Stimulated activated CD8-positive, alpha-beta memory T cell treated with anti-CD3 and anti-CD28 coated beads, Interleukin-4, amount 100 ng/mL, for 24 hours (primary cell): Measurements from ENCODE around the gene LNX1.
"Not testable (repeated sequence)": the region's sequence is repeated elsewhere in the genome, so short reads cannot be mapped to it uniquely, and the experiment has no call there.

Source experiments
- DNase-seq: peaks from one replicate; pipeline ENCODE4 v3.0.0-alpha.2; 2020; ENCODE audit warnings: low read depth

The LNX1 gene

DNA sequence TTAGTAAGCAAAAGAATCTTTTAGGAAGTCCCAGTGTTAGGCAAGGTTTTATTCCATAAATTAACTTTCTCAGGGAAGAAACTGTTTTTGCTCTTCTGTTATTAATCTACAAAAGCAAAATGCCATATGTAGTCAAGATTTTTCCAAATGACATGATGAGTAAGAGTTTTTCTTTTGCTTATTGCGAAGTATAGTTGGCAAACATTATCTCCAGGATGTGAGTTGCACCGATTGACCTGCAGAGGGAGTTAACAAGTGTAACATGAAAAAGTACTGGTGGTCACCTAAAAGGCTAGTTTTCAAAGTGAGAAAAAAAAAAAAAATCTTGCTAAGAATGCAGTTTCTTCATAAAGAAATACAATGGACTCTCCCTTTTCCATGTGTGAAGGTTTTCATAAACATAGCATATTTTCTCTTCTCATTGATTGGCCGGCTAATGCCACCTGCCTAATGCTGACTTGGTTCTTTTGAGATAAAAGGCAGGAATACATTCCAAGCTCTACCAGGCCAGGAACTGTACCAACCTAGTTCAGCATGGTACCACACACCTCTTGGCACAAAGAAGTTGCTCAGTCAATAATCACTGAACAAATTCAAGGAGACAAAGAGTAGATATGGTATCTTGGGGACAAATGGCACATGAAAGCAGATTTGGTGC is 100.2 kb downstream of the LNX1 start:
- no peak for DNase-seq

DNA sequence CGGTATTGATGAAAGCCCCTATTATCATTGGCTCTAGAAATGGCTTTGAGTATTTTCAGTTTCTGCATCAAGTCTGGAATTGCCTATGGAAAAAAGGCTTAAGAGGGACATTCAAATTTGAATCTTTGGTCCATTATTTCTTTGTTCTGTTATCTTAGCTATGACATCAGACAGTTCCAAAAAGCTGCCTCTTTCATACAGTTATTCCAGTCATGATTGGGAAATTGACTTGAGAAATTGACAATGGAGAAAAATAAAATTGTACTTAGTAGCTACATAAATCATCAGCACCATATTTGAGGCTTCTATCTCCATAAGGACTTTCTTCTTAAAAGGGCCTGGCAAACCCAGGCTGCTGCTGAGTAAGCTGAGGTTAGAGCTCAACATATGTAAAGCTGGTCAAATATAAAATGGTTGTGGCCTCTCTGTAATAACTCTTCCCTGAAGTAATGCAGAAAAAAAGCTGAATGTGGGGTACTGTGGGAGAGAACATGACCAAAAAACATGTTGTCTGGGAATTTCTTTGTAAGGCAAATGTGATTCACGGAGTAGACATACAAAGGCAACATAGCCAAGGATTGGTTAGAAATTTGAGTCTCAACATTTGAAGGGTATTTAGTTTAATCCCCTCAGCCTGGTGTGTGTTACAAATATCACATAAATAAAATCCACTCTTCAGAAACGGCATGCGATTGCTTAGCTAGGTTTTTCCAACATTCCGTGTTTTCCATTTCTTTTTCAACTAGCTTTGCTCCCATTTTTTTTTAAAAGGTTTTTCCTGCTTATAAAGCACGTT is 100.9 kb downstream of the LNX1 start:
- no peak for DNase-seq

GRCh38 chr4:53489279-53489889 is 101.9 kb downstream of the LNX1 start:
- DNase-seq: no peak

DNA sequence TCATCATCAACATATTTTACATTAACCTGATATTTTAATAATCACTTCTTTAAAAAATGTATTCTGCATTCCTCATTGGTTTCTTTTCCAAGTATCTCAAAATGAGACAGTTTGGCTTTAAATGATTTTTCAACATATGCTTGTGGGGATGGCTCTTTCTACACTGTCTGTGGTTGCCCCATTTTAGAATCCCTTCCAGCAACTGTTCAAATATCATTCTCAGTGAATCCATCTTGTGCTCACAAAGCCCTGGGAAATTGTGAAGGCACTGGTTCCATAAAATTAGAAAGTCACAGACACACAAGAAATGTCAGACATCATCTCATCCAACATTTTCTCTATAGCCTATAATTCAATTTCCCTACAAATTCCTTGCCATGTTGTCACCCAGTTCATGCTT is 103.5 kb downstream of the LNX1 start:
- DNase-seq: no peak

DNA sequence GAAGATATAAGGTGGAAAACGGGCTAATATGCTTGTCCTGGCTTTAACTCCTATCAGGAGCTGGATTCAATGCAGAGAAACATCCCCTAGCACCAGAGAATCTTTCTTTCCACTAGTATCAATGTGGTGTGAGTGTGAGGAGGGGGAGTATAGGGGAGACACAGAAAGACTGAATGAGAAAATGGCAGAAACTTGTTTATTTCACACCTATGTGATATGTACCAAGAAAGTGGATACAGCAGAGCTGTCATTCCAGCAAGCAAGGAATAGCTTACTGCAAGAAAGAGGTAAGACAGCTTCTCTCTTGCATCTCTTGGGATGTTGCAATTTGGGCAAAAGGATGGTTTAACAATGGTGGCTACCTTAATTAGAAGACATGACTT is 105.6 kb downstream of the LNX1 start:
- DNase-seq: no peak

GRCh38 chr4:53484911-53485657 is 106.2 kb downstream of the LNX1 start:
- DNase-seq: no peak

DNA sequence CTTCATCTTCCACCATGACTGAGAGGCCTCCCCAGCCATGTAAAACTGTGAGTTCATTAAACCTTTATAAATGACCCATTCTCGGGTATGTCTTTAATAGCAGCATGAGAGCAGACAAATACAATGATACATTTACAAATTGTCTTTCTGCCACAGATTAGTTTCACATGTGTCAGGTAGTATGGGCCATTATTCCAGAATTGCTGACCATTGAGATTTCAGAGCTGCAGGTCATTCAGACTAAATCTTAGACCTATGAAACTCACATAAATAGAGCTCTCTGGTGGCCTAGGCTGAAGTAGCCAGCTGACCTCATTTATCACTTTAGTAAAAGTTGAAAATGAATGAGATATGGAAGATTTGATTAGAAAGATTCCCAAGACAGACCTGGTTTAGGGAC is 108.0 kb downstream of the LNX1 start:
- DNase-seq: no peak

- no peak for DNase-seq
Measured at GRCh38 chr4:53481586-53481985, 109.7 kb downstream of the LNX1 start.

DNA sequence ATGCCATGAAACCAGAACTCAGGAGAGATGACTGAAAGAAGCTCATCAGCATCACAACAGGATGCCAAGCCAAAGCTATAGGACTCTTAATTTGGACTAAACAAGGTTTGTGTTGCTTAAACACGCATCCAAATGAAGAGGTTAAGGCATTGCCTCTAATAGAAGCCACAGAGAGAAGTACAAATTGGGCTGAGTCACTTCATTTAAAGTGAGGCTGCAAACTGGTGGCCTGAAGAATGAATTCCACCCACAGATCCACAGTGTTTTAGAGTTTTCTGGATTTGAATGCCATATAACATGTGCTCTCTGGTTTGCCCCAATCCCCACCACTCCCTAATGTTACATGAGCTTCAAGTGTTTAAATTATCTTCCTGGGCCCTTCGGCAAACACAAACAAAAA is 110.4 kb downstream of the LNX1 start:
- DNase-seq: no peak

DNA sequence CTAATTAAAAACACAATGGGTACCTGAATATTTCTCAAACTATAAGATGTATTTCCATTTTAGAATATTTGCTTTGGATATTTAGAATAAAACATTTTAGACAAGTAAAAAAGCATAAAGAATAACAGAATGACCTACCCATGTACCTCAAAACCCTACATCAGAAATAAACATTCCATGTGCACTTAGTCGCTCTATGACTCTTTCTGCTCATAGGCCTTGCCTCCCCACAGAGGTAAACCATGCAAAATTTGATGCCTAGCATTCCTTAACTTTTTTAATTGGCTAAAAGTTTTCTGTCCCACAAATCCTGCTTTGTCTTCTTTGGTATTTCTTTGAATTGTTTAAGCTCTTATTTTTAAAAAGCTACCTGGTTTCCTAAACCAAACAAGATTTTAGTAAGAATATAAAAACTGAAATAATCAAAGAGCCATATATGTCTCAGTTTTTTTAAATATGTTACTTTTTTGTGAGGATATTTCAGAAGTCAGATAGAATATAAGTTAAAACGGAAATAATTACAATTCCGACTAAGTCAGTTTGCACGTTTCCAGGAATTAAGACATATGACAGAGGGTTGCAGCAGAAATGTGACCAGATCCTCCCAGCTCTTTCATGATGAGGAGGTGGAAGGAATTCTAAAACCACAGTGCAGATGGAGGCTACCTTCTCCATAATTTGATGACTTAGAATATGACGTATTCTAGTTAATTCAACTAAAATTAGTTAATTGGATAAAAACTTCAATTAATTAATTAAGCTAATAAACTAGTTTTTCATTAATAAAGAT is 111.4 kb downstream of the LNX1 start:
- DNase-seq: no peak

DNA sequence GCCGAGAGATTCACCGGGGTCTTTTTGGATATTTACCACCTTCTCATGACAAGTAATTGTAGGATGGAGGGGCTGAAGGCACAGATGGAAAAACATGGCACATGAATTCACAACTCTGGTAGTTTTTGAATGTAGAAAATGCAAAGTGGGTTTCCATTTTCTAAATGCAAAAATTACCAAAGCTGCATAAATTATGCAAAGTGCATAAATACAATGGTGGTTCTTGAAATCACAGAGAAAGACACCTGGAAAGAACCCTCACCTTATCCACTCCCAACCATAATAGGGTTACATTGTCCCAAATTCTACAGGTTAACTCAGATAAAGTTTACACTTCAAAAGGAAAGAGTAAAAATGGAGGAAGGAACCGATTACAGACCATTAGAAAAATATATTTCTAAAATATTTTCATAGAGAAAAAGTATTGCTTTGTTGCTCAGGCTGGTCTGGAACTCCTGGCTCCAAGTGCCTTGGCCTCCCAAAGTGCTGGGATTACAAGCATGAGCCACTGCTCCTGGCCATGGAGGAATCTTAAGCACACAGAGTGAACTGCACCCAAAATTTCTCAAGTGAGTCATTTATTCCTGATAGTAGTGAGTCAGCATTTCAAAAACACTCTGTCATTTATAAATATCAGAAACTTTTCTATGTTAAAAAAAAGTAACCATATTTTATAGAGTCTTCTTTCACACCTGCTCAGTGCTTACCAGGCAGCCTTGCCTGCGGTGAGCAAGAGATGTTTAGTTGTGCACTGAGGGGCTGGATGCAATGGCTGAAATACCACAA is 112.4 kb downstream of the LNX1 start:
- no peak for DNase-seq

GRCh38 chr4:53477636-53478035 is 113.7 kb downstream of the LNX1 start:
- no peak for DNase-seq

GRCh38 chr4:53477038-53477565 is 114.2 kb downstream of the LNX1 start:
- DNase-seq: no peak

- no peak for DNase-seq
Measured at GRCh38 chr4:53476232-53477037, 114.9 kb downstream of the LNX1 start.

- not testable (repeated sequence) for DNase-seq
Measured at GRCh38 chr4:53466576-53466975, 124.7 kb downstream of the LNX1 start.

GRCh38 chr4:53465891-53466290 is 125.4 kb downstream of the LNX1 start:
- no peak for DNase-seq

DNA sequence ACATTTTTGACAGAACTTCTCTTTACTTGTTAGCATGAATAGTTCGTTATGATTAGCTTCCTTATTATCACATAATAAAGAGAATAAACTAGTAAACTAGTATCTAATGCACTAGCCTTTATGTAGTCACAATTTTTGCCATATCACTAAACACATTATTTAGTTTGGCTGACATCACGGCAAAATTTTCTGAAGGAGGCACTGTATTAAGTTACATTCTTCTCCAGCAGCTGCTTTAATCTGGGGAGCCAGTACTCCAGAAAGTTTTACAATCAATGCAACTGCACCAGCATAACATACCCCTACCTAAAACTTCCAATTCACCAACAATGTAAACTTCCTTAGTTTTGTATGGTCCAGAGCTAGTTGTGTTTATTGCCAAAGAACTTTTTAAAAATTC is 126.0 kb downstream of the LNX1 start:
- DNase-seq: no peak

DNA sequence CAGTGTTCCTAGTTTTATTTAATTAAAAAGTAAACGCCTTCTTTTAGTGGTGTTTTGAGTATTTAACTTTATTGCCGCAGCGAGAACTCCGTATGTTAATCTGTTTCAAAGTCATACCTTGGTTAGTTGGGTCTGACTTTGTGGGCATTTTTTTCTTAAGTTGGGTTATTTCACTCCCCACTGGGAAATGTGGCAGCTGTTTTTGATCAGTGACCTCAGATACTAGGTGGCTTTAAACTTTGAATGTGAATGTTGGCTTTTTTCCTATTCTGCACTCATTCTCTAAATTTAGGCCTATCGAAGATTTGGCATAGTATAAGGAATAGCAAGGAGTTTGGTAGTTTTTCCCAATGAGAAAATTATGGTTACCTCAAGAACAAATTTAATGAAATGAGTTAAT is 127.9 kb downstream of the LNX1 start:
- no peak for DNase-seq

GRCh38 chr4:53461244-53461643 is 130.0 kb downstream of the LNX1 start:
- DNase-seq: no peak

- DNase-seq: no peak
Measured at GRCh38 chr4:53459548-53459947, 131.7 kb downstream of the LNX1 start.
